Measurements from ENCODE around the gene SMOC2. TPM values are rescaled to one million over a fixed set of nuclear protein-coding genes. Genes with fewer than 3 reads are reported as not detected.

Gene SMOC2
- total and polyA plus RNA-seq, 8 donors, result 7.1 to 18.8 (median 9.5) TPM

GRCh38 chr6:168464546-168464945 is 23.6 kb downstream of the SMOC2 start:
- ATAC-seq, result no peak
- Histone ChIP-seq H3K9me3 (no peaks in the 10 kb centered on the region), H3K4me3 (no peak overlapping the region), H3K4me1 (no peaks in the 10 kb centered on the region), H3K36me3 (no peaks in the 10 kb centered on the region), H3K27me3 (peaks cover 0 to 5% of the 10 kb centered on the region in 2 donors), H3K27ac (no peak overlapping the region)
- DNase-seq, result no peak
- TF ChIP-seq CTCF (IDR thresholded peaks at IDR 0.05), result no peak
- intact Hi-C loops (cut with DNase I), result no loop called here

GRCh38 chr6:168468045-168468444 is 27.1 kb downstream of the SMOC2 start:
- no peak for TF ChIP-seq CTCF (IDR thresholded peaks at IDR 0.05)
- no peaks in the 10 kb centered on the region for H3K36me3 ChIP-seq
- H3K27me3 ChIP-seq, result peaks cover 0 to 8% of the 10 kb centered on the region in 2 donors
- no peak overlapping the region for H3K27ac ChIP-seq
- H3K9me3 ChIP-seq, result no peaks in the 10 kb centered on the region
- no peak overlapping the region for H3K4me3 ChIP-seq
- no peak for DNase-seq
- intact Hi-C loops (cut with DNase I), result no loop called here
- no peak for ATAC-seq
- no peaks in the 10 kb centered on the region for H3K4me1 ChIP-seq

- intact Hi-C loops (cut with DNase I), result no loop called here
- Histone ChIP-seq H3K4me3 (no peak overlapping the region), H3K36me3 (no peaks in the 10 kb centered on the region), H3K9me3 (no peaks in the 10 kb centered on the region), H3K4me1 (no peaks in the 10 kb centered on the region), H3K27ac (no peak overlapping the region), H3K27me3 (peaks cover 0 to 14% of the 10 kb centered on the region in 2 donors)
- no peak for DNase-seq
- TF ChIP-seq CTCF (IDR thresholded peaks at IDR 0.05), result no peak
- ATAC-seq, result no peak
Observed at GRCh38 chr6:168469521-168469920, 28.5 kb downstream of the SMOC2 start.

- TF ChIP-seq CTCF (IDR thresholded peaks at IDR 0.05), result no peak
- DNase-seq, result no peak
- Histone ChIP-seq H3K36me3 (no peaks in the 10 kb centered on the region), H3K27ac (no peak overlapping the region), H3K4me3 (no peak overlapping the region), H3K4me1 (no peaks in the 10 kb centered on the region), H3K27me3 (peaks cover 0 to 15% of the 10 kb centered on the region in 2 donors), H3K9me3 (no peaks in the 10 kb centered on the region)
- no peak for ATAC-seq
- intact Hi-C loops (cut with DNase I), result no loop called here
Observed at GRCh38 chr6:168469926-168470325, 28.9 kb downstream of the SMOC2 start.

- Histone ChIP-seq H3K9me3 (no peaks in the 10 kb centered on the region), H3K27me3 (peaks cover 0 to 26% of the 10 kb centered on the region in 2 donors), H3K27ac (no peak overlapping the region), H3K36me3 (no peaks in the 10 kb centered on the region), H3K4me1 (no peaks in the 10 kb centered on the region), H3K4me3 (no peak overlapping the region)
- no peak for TF ChIP-seq CTCF (IDR thresholded peaks at IDR 0.05)
- intact Hi-C loops (cut with DNase I), result no loop called here
- ATAC-seq, result no peak
- no peak for DNase-seq
Observed at GRCh38 chr6:168472363-168472762, 31.4 kb downstream of the SMOC2 start.
